H1 (cell line): Measurements from ENCODE around the gene PPEF2. TPM values are rescaled to one million over a fixed set of nuclear protein-coding genes. Genes with fewer than 3 reads are reported as not detected.
A peak's percentile ranks its signal among the peaks of the same experiment; 100 is the strongest.

Source experiments
- CTCF ChIA-PET: fragments of 300-600 bp; sonication (Branson Sonifier 250); formaldehyde crosslinking; loops from one replicate; lab custom pipeline; 2021; ENCODE audit not compliant: partially characterized antibody; lab: Charles Lee
- POLR2A ChIA-PET: fragments of 300-600 bp; sonication (Branson Sonifier 250); formaldehyde crosslinking; loops from one replicate; lab custom pipeline; 2021; ENCODE audit warnings: inconsistent platforms; ENCODE audit not compliant: partially characterized antibody; lab: Charles Lee
- DNase-seq, 2 experiments: peaks; one replicate each; pipeline versions ENCODE4 v3.0.0 to v3.0.0-alpha.2; 2010 to 2022; ENCODE audit warnings: low spot score in 2 of 2, low read depth in 1 of 2, mixed read lengths in 1 of 2
- FAIRE-seq: peaks from 2 replicates; lab custom pipeline; 2011; peaks lifted over from hg19 to GRCh38; lab: Jason Lieb, UNC
- H2AFZ ChIP-seq: 2 replicates; pipeline ENCODE4 v1.8.1; 2012; ENCODE audit warnings: low read length, inconsistent platforms
- H2AK5ac ChIP-seq: 2 replicates; pipeline ENCODE4 v1.6.1; 2013; ENCODE audit warnings: low read depth, low read length
- H2BK120ac ChIP-seq: replicated peaks from 2 replicates; pipeline ENCODE3; 2013; ENCODE audit warnings: low read depth, low read length, inconsistent platforms
- H2BK12ac ChIP-seq: 2 replicates; pipeline ENCODE4 v1.6.1; 2013; ENCODE audit warnings: low read depth, low read length
- H2BK15ac ChIP-seq: 2 replicates; pipeline ENCODE4 v1.6.1; 2013; ENCODE audit warnings: low read length
- H2BK20ac ChIP-seq: 2 replicates; pipeline ENCODE4 v1.6.1; 2013; ENCODE audit warnings: low read length
- H2BK5ac ChIP-seq: 2 replicates; pipeline ENCODE4 v1.6.1; 2013; ENCODE audit warnings: low read depth, low read length
- H3K14ac ChIP-seq: 2 replicates; pipeline ENCODE4 v1.6.1; 2013; ENCODE audit warnings: inconsistent platforms; ENCODE audit not compliant: insufficient read length
- H3K18ac ChIP-seq: 2 replicates; pipeline ENCODE4 v1.6.1; 2013; ENCODE audit warnings: low read length; ENCODE audit errors: extremely low read depth
- H3K23ac ChIP-seq: 2 replicates; pipeline ENCODE4 v1.6.1; 2013; ENCODE audit warnings: inconsistent platforms; ENCODE audit not compliant: insufficient read length
- H3K23me2 ChIP-seq: 2 replicates; pipeline ENCODE4 v1.6.1; 2013; ENCODE audit warnings: low read depth, low read length
- H3K27ac ChIP-seq: 2 replicates; pipeline ENCODE4 v1.6.1; 2011; ENCODE audit warnings: low read depth, low read length, inconsistent platforms
- H3K27me3 ChIP-seq, 4 experiments: replicated peaks in 1 of 4; 1 replicate in 1 of 4; 2 replicates in 3 of 4; pipeline versions ENCODE4 v1.6.1 to v1.8.1; 2011 to 2013; ENCODE audit warnings: low read length in 3 of 4, mild to moderate bottlenecking in 3 of 4, inconsistent platforms in 2 of 4, mixed read lengths in 2 of 4, moderate library complexity in 1 of 4; ENCODE audit not compliant: control insufficient read depth in 3 of 4, insufficient read depth in 3 of 4; ENCODE audit errors: extremely low read depth in 1 of 4
- H3K36me3 ChIP-seq, 4 experiments: 2 replicates each; pipeline versions ENCODE4 v1.6.1 to v1.8.1; 2011 to 2013; ENCODE audit warnings: mild to moderate bottlenecking in 4 of 4, low read length in 3 of 4, moderate library complexity in 2 of 4, control low read depth in 1 of 4, inconsistent platforms in 1 of 4; ENCODE audit not compliant: insufficient read depth in 4 of 4, control insufficient read depth in 2 of 4
- H3K4ac ChIP-seq: replicated peaks from 2 replicates; pipeline ENCODE3; 2013; ENCODE audit warnings: low read length, low read depth, mixed read lengths, inconsistent platforms; ENCODE audit not compliant: insufficient read length
- H3K4me1 ChIP-seq, 4 experiments: replicated peaks in 1 of 4; 1 replicate in 1 of 4; 2 replicates in 3 of 4; pipeline versions ENCODE4 v1.6.1 to v1.8.1; 2011 to 2013; ENCODE audit warnings: low read length in 3 of 4, inconsistent platforms in 2 of 4, mixed read lengths in 1 of 4; ENCODE audit not compliant: insufficient read depth in 4 of 4, control insufficient read depth in 3 of 4
- H3K4me2 ChIP-seq, 2 experiments: 2 replicates each; pipeline versions ENCODE4 v1.6.1 to v1.8.1; 2011 to 2013; ENCODE audit warnings: low read depth in 2 of 2, low read length in 2 of 2, control low read depth in 1 of 2, inconsistent platforms in 1 of 2, mild to moderate bottlenecking in 1 of 2; ENCODE audit not compliant: insufficient read depth in 1 of 2
- H3K4me3 ChIP-seq, 4 experiments: fragments of 200-600, 300-600 bp in 1 of 4; sonication (generic), shearing (Covaris generic), sonication (Bioruptor Twin) in 1 of 4; 2 replicates each; pipeline versions ENCODE4 v1.5.1 to v1.8.1; 2011 to 2016; ENCODE audit warnings: low read length in 4 of 4, low read depth in 3 of 4, control low read depth in 2 of 4, inconsistent platforms in 2 of 4, mild to moderate bottlenecking in 2 of 4, mixed read lengths in 1 of 4, moderate library complexity in 1 of 4; ENCODE audit not compliant: insufficient read depth in 2 of 4; ENCODE audit errors: extremely low read depth in 1 of 4
- H3K56ac ChIP-seq: replicated peaks from 2 replicates; pipeline ENCODE3; 2013; ENCODE audit warnings: low read depth, mild to moderate bottlenecking, mixed read lengths, low read length, inconsistent platforms; ENCODE audit not compliant: insufficient read length
- H3K79me1 ChIP-seq: 2 replicates; pipeline ENCODE4 v1.6.1; 2013; ENCODE audit warnings: low read depth, low read length, control low read depth
- H3K79me2 ChIP-seq, 2 experiments: 2 replicates each; pipeline versions ENCODE4 v1.6.1 to v1.8.1; 2012 to 2013; ENCODE audit warnings: low read length in 2 of 2, mild to moderate bottlenecking in 2 of 2, inconsistent platforms in 1 of 2; ENCODE audit not compliant: insufficient read depth in 2 of 2, control insufficient read depth in 1 of 2
- H3K9ac ChIP-seq, 4 experiments: replicated peaks in 1 of 4; 1 replicate in 1 of 4; 2 replicates in 3 of 4; pipeline versions ENCODE4 v1.6.1 to v1.8.1; 2011 to 2013; ENCODE audit warnings: low read depth in 3 of 4, low read length in 3 of 4, control low read depth in 2 of 4, mild to moderate bottlenecking in 2 of 4, moderate library complexity in 2 of 4, inconsistent platforms in 1 of 4; ENCODE audit errors: extremely low read depth in 1 of 4
- H3K9me3 ChIP-seq, 2 experiments: 2 replicates each; pipeline versions ENCODE4 v1.6.1 to v1.8.1; 2012 to 2013; ENCODE audit warnings: mild to moderate bottlenecking in 2 of 2, moderate library complexity in 2 of 2, control low read depth in 1 of 2, inconsistent platforms in 1 of 2, low read depth in 1 of 2, low read length in 1 of 2, mixed read lengths in 1 of 2; ENCODE audit not compliant: insufficient read depth in 2 of 2
- H4K20me1 ChIP-seq, 2 experiments: replicated peaks in 1 of 2; 2 replicates each; pipeline versions ENCODE3 to v1.8.1; 2011 to 2013; ENCODE audit warnings: inconsistent platforms in 2 of 2, low read length in 2 of 2, mild to moderate bottlenecking in 1 of 2; ENCODE audit not compliant: insufficient read depth in 2 of 2, control insufficient read depth in 1 of 2
- H4K5ac ChIP-seq: 2 replicates; pipeline ENCODE4 v1.6.1; 2013; ENCODE audit warnings: low read length, low read depth, mixed read lengths, inconsistent platforms; ENCODE audit not compliant: insufficient read length
- H4K8ac ChIP-seq: 2 replicates; pipeline ENCODE4 v1.8.0; 2013; ENCODE audit warnings: mild to moderate bottlenecking, moderate library complexity, low read length, inconsistent platforms; ENCODE audit not compliant: insufficient read depth; ENCODE audit errors: extremely low read depth
- H4K91ac ChIP-seq: replicated peaks from 2 replicates; pipeline ENCODE3; 2013; ENCODE audit warnings: low read length, mixed read lengths, inconsistent platforms; ENCODE audit not compliant: insufficient read length
- ATF2 ChIP-seq: IDR thresholded peaks from 2 replicates; pipeline ENCODE4 v1.6.1; 2012; ENCODE audit warnings: low read length, inconsistent platforms
- BRCA1 ChIP-seq: IDR thresholded peaks from 2 replicates; pipeline ENCODE4 v1.6.1; 2012; ENCODE audit warnings: low read depth, low read length, improper control_type of control experiment
- CEBPB ChIP-seq: IDR thresholded peaks from 2 replicates; pipeline ENCODE4 v1.6.1; 2012; ENCODE audit warnings: low read depth, low read length
- CHD1 ChIP-seq: IDR thresholded peaks from 2 replicates; pipeline ENCODE4 v1.6.1; 2012; ENCODE audit warnings: low read depth, low read length, improper control_type of control experiment
- EP300 ChIP-seq, 2 experiments: IDR thresholded peaks; 1 replicate in 1 of 2; 2 replicates in 1 of 2; pipeline ENCODE4 v1.6.1; 2011 to 2012; ENCODE audit warnings: low read depth in 2 of 2, low read length in 2 of 2, mild to moderate bottlenecking in 2 of 2, borderline replicate concordance in 1 of 2, inconsistent platforms in 1 of 2, moderate library complexity in 1 of 2
- EZH2 ChIP-seq: fragments of 200-600 bp; sonication (generic); IDR thresholded peaks from 2 replicates; pipeline ENCODE4 v1.7.1; 2012; ENCODE audit warnings: low read depth, mild to moderate bottlenecking, moderate library complexity, low read length, inconsistent platforms; ENCODE audit not compliant: severe bottlenecking
- HDAC2 ChIP-seq, 2 experiments: fragments of 300-600 bp in 1 of 2; sonication (generic) in 1 of 2; IDR thresholded peaks; 2 replicates each; pipeline ENCODE4 v1.6.1; 2011 to 2012; ENCODE audit warnings: low read depth in 2 of 2, low read length in 2 of 2, mild to moderate bottlenecking in 2 of 2, moderate library complexity in 2 of 2, borderline replicate concordance in 1 of 2, inconsistent platforms in 1 of 2
- RBBP5 ChIP-seq: IDR thresholded peaks from 2 replicates; pipeline ENCODE4 v1.7.1; 2012; ENCODE audit warnings: low read depth, mild to moderate bottlenecking, inconsistent platforms, low read length, moderate library complexity, borderline replicate concordance
- SP2 ChIP-seq: IDR thresholded peaks from 2 replicates; pipeline ENCODE4 v1.6.1; 2012; ENCODE audit warnings: mild to moderate bottlenecking, low read length, inconsistent platforms
- TAF7 ChIP-seq: optimal IDR thresholded peaks from 2 replicates; pipeline ENCODE3; 2011; ENCODE audit warnings: low read depth, mild to moderate bottlenecking, inconsistent platforms, low read length, moderate library complexity, borderline replicate concordance
- TBP ChIP-seq: IDR thresholded peaks from 2 replicates; pipeline ENCODE4 v1.6.1; 2011; ENCODE audit warnings: low read depth, low read length, improper control_type of control experiment
- WGBS, 2 experiments: shearing (Covaris generic) in 1 of 2; methylation state at CpG; one replicate each; pipeline versions ENCODE4 v1.1.6 to v1.1.7; 2013 to 2015; ENCODE audit warnings: low lambda C conversion rate in 2 of 2, mixed read lengths in 2 of 2, inconsistent platforms in 1 of 2, low coverage in 1 of 2, missing lambda C conversion rate in 1 of 2; ENCODE audit not compliant: insufficient replicate concordance in 2 of 2, insufficient coverage in 1 of 2, insufficient read length in 1 of 2; ENCODE audit errors: extremely low coverage in 1 of 2, missing lambda C conversion rate in 1 of 2; 5-methylcytosine and 5-hydroxymethylcytosine counted together
- polyA plus RNA-seq, 7 experiments: library from polyadenylated mRNA; depleted of rRNA in 3 of 7; stranded (reverse) in 5 of 7; unstranded in 2 of 7; fragments of >200 nt in 5 of 7; fragments of 200-250 nt in 2 of 7; gene quantifications; 1 replicate in 5 of 7; 2 replicates in 1 of 7; 4 replicates in 1 of 7; pipeline versions ENCODE4 v1.2.1 to v1.2.3, GENCODE V29; 2011 to 2013; ENCODE audit warnings: missing spikeins in 2 of 7, mixed read lengths in 2 of 7
- total RNA-seq: library from RNA; stranded (reverse); fragmentation: NEBNext Ultra II Directional; extraction: Animal tissue kit (Norgen Biotek cat#: 25700); gene quantifications from 2 replicates; pipeline ENCODE4 v1.2.1, GENCODE V29; 2021

Gene PPEF2
- total and polyA plus RNA-seq, 2 of the 8 experiments (the other 6 are each of a cell fraction or from before 2014, with no cell fraction given) = not detected

GRCh38 chr4:75844151-75844662 lies 58.0 kb downstream of the PPEF2 start:
- WGBS, 2 experiments = 87% methylated on average over 3 of the region's 3 CpGs; no CpG with 5 or more reads in 1 of the 2 experiments
- no peak overlapping the region for H2BK15ac ChIP-seq
- H3K27me3 ChIP-seq = peaks cover 0 to 2% (median 0%) of the 10 kb centered on the region in 4 experiments; a peak in 1 of 7 replicates
- H4K91ac ChIP-seq = no peak overlapping the region
- H3K79me2 ChIP-seq = no peaks in the 10 kb centered on the region
- no peak overlapping the region for H3K4ac ChIP-seq
- H3K4me1 ChIP-seq = peaks cover 0 to 8% (median 4%) of the 10 kb centered on the region in 4 experiments; a peak in 3 of 7 replicates
- 0 out of 2 replicates have a peak overlapping the region, but pooled peaks have one; percentile 33 for H2AFZ ChIP-seq
- no peak overlapping the region for H2BK5ac ChIP-seq
- no peak overlapping the region for H2BK120ac ChIP-seq
- DNase-seq (no peak), FAIRE-seq (no peak)
- no peak overlapping the region for H3K14ac ChIP-seq
- H3K56ac ChIP-seq = no peak overlapping the region
- H3K23ac ChIP-seq = no peak overlapping the region
- ChIA-PET CTCF (interaction anchor here (1.1 kb wide), 1 partner anchor 9 kb away, joined by 3 read pairs; no protein-coding TSS in a partner anchor), POLR2A (interaction anchor here (0.7 kb wide), 1 partner anchor 133 kb away, joined by 3 read pairs; no protein-coding TSS in a partner anchor)
- H4K5ac ChIP-seq = no peak overlapping the region
- H3K4me3 ChIP-seq = no peak overlapping the region
- H3K27ac ChIP-seq = no peak overlapping the region
- H3K36me3 ChIP-seq = no peaks in the 10 kb centered on the region
- no peak overlapping the region for H4K8ac ChIP-seq
- no peak overlapping the region for H2BK12ac ChIP-seq
- H3K79me1 ChIP-seq = no peaks in the 10 kb centered on the region
- no peaks in the 10 kb centered on the region for H4K20me1 ChIP-seq
- H3K23me2 ChIP-seq = no peaks in the 10 kb centered on the region
- H3K18ac ChIP-seq = no peak overlapping the region
- H3K9ac ChIP-seq = no peak overlapping the region
- H2BK20ac ChIP-seq = no peak overlapping the region
- no peaks in the 10 kb centered on the region for H3K9me3 ChIP-seq
- H2AK5ac ChIP-seq = no peak overlapping the region
- no peak overlapping the region for H3K4me2 ChIP-seq
- TF ChIP-seq CEBPB = no peak
- TF ChIP-seq TAF7 = no peak
- no peak for TF ChIP-seq BRCA1
- TF ChIP-seq CHD1 = no peak
- no peak for TF ChIP-seq HDAC2 (IDR thresholded peaks at IDR 0.05; ENCODE audit: borderline replicate concordance in 1 of 2, low read depth in 2 of 2, low read length in 2 of 2)
- TF ChIP-seq ATF2 = no peak
- no peak for TF ChIP-seq RBBP5
- no peak for TF ChIP-seq SP2
- no peak for TF ChIP-seq EP300 (IDR thresholded peaks at IDR 0.05; ENCODE audit: borderline replicate concordance in 1 of 2, low read depth in 2 of 2, low read length in 2 of 2)
- no peak for TF ChIP-seq TBP
- no peak for TF ChIP-seq EZH2
